ENCODE measurements around the gene MGLL.

The MGLL gene

GRCh38 chr3:127814325-127814781 lies 8.0 kb downstream of the MGLL start:
- no peak for DNase-seq (ENCODE audit: low read depth)

GRCh38 chr3:127812151-127812550 lies 10.2 kb downstream of the MGLL start:
- no peak for DNase-seq (ENCODE audit: low read depth)

- no peak for DNase-seq (ENCODE audit: low read depth)
Observed at GRCh38 chr3:127811717-127812116, 10.6 kb downstream of the MGLL start.

- DNase-seq (ENCODE audit: low read depth) = no peak
Observed at GRCh38 chr3:127809611-127810010, 12.7 kb downstream of the MGLL start.

- DNase-seq (ENCODE audit: low read depth) = no peak
Observed at GRCh38 chr3:127809211-127809610, 13.1 kb downstream of the MGLL start.

- no peak for DNase-seq (ENCODE audit: low read depth)
Observed at GRCh38 chr3:127808197-127808596, 14.1 kb downstream of the MGLL start.

- DNase-seq (ENCODE audit: low read depth) = no peak
Observed at GRCh38 chr3:127805026-127805753, 17.1 kb downstream of the MGLL start.

GRCh38 chr3:127804141-127804540 lies 18.2 kb downstream of the MGLL start:
- no peak for DNase-seq (ENCODE audit: low read depth)

GRCh38 chr3:127803619-127804018 lies 18.7 kb downstream of the MGLL start:
- no peak for DNase-seq (ENCODE audit: low read depth)

GRCh38 chr3:127802606-127803005 lies 19.7 kb downstream of the MGLL start:
- no peak for DNase-seq (ENCODE audit: low read depth)

- DNase-seq (ENCODE audit: low read depth) = no peak
Observed at GRCh38 chr3:127801731-127802313, 20.5 kb downstream of the MGLL start.

- no peak for DNase-seq (ENCODE audit: low read depth)
Observed at GRCh38 chr3:127800508-127800907, 21.8 kb downstream of the MGLL start.

GRCh38 chr3:127799476-127800222 lies 22.7 kb downstream of the MGLL start:
- DNase-seq (ENCODE audit: low read depth) = no peak

GRCh38 chr3:127798716-127799115 lies 23.6 kb downstream of the MGLL start:
- no peak for DNase-seq (ENCODE audit: low read depth)

- DNase-seq (ENCODE audit: low read depth) = no peak
Observed at GRCh38 chr3:127796831-127797150, 25.5 kb downstream of the MGLL start.

- no peak for DNase-seq (ENCODE audit: low read depth)
Observed at GRCh38 chr3:127796045-127796830, 26.1 kb downstream of the MGLL start.

GRCh38 chr3:127794972-127795371 lies 27.3 kb downstream of the MGLL start:
- no peak for DNase-seq (ENCODE audit: low read depth)

- DNase-seq (ENCODE audit: low read depth) = no peak
Observed at GRCh38 chr3:127794402-127794801, 27.9 kb downstream of the MGLL start.

GRCh38 chr3:127792541-127793292 lies 29.6 kb downstream of the MGLL start:
- DNase-seq (ENCODE audit: low read depth) = no peak

GRCh38 chr3:127791221-127791913 lies 30.9 kb downstream of the MGLL start:
- DNase-seq (ENCODE audit: low read depth) = no peak

- no peak for DNase-seq (ENCODE audit: low read depth)
Observed at GRCh38 chr3:127790882-127791183, 31.5 kb downstream of the MGLL start.

All from stimulated activated CD4-positive, alpha-beta T cell treated with anti-CD3 and anti-CD28 coated beads, Interleukin-2, amount 100 ng/mL, for 4 hours (primary cell).